ENCODE results near the gene IVD. TPM values are rescaled to one million over a fixed set of nuclear protein-coding genes. Genes with fewer than 3 reads are reported as not detected.

Gene IVD
- total and polyA plus RNA-seq, 12 donors: 61.0 to 252 (median 140) TPM

- 82 to 90% (median 86%) methylated on average over 11 of the region's 11 CpGs for WGBS, 4 donors
- Histone ChIP-seq H3K27ac (no peak overlapping the region), H3K36me3 (replicated peaks in 1 of 2) (no peaks in the 10 kb centered on the region), H3K27me3 (no peaks in the 10 kb centered on the region), H3K9me3 (replicated peaks in 1 of 3) (no peaks in the 10 kb centered on the region), H3K4me1 (replicated peaks in 1 of 2) (peaks cover 11 to 24% of the 10 kb centered on the region in 2 donors), H3K4me3 (no peak overlapping the region)
- TF ChIP-seq CTCF (IDR thresholded peaks at IDR 0.05) (no peak), POLR2A (IDR thresholded peaks at IDR 0.05) (no peak)
- intact Hi-C loops (cut with DNase I): no loop called here
- no peak for DNase-seq
Measured at GRCh38 chr15:40381818-40382529, 23.6 kb upstream of the IVD start.

DNA sequence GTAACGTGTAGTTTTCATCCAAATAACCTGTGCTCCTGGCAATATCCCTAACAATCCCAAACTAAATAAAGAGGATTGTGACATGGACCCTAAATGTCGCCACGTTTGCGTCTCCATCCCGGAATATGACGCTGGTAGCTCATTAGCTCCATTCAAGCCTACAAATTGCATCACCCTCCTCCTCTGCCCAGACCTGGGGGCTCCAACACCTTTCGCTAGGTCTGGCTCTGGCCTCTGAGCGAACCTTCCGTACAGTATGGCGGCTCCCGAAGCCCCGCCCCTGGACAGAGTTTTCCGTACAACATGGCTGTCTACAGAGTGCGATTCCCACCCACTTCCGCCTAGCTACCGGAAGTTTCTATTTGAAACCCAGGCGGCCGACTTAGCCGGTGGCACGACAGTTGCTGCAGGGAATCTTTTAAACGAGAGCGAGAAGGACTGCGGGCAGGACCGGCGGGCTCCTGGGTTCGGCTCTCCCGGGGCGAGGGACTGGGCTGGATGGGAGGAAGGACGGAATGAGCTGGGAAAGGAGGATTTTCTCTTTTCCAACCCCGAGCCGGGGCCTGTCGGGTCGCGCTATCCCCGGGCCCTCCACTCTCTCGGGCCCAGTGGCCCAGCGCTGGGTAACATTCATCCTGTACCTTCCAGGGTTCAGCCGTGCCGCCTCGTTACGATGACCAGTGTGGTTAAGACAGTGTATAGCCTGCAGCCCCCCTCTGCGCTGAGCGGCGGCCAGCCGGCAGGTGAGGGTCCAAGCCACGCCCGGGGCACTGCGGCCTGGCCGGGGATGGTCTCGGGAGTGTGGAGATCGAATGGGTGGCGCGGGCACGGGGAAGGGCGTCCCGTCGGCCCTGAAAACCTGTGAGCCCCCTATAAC lies 22.8 kb upstream of the IVD start, which contains the start of gene KNSTRN:
Gene KNSTRN, plus strand, starts transcription at position 142 of the 877 bp plus-strand sequence. Its CDS starts 115 bp downstream, at position 257.
- Histone ChIP-seq H3K27ac (peak within 1 kb of the TSS in 2 of 5 donors; percentile 31 to 62), H3K9me3 (replicated peaks in 1 of 3) (no peaks in the 10 kb centered on the region), H3K4me1 (replicated peaks in 1 of 2) (peaks cover 11 to 24% of the 10 kb centered on the region in 2 donors), H3K4me3 (peak within 1 kb of the TSS; percentile 43 to 89 (median 85)), H3K27me3 (no peaks in the 10 kb centered on the region), H3K36me3 (replicated peaks in 1 of 2) (no peaks in the 10 kb centered on the region)
- peak; percentile 92 to 97 (median 94) for DNase-seq
- 3 to 6% (median 4%) methylated on average over 33 to 57 of the region's 57 CpGs for WGBS, 4 donors
- intact Hi-C loops (cut with DNase I): no loop called here
- TF ChIP-seq CTCF (IDR thresholded peaks at IDR 0.05): no peak
- peak in 1 of 2 donors; percentile 70 for TF ChIP-seq POLR2A (IDR thresholded peaks at IDR 0.05)

DNA sequence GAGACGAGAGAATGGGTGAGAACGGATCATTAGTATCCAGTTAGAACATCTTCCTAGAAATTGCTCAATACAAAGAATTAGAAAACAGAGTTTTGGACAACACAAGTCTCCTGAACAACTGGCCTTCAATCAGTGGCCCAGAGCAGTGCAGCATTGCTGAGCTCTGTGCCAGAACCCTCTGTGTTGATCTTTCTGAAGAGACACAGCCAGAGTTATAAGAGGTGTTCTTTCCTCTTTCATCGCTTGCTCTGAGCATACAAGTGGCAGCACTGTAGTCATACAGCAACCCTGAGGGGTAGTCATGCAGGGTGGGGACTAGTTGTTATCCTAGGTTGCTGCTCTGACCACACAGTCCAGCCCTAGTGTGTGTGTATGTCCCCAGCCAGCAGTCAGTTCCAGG lies 19.1 kb upstream of the IVD start:
- H3K27ac ChIP-seq: no peak overlapping the region
- no peaks in the 10 kb centered on the region for H3K9me3 ChIP-seq (replicated peaks in 1 of 3)
- intact Hi-C loops (cut with DNase I): no loop called here
- peaks cover 0 to 5% of the 10 kb centered on the region in 2 donors for H3K36me3 ChIP-seq (replicated peaks in 1 of 2)
- peaks cover 13 to 26% of the 10 kb centered on the region in 2 donors for H3K4me1 ChIP-seq (replicated peaks in 1 of 2)
- no peak for DNase-seq
- H3K27me3 ChIP-seq: no peaks in the 10 kb centered on the region
- WGBS, 4 donors: 92 to 97% (median 95%) methylated on average over 3 of the region's 3 CpGs
- TF ChIP-seq CTCF (IDR thresholded peaks at IDR 0.05): no peak
- no peak for TF ChIP-seq POLR2A (IDR thresholded peaks at IDR 0.05)
- H3K4me3 ChIP-seq: no peak overlapping the region
